Left lung (tissue), 10 donors: ENCODE results near the gene CWC27. TPM values are rescaled to one million over a fixed set of nuclear protein-coding genes. Genes with fewer than 3 reads are reported as not detected.

Experiments
- ATAC-seq: fragments of 200-7000 bp; cut with Tn5 transposase; one replicate; pipeline ENCODE4 v1.9.1; 2020; ENCODE audit warnings: moderate library complexity
- DNase-seq, 4 donors: peaks; one replicate each; pipeline ENCODE4 v3.0.0-alpha.2; 2013 to 2020
- H3K27ac ChIP-seq, 2 donors: fragments of 200-600 bp; sonication (generic) in 1 of 2; one replicate each; pipeline versions ENCODE4 v1.5.0 to v1.8.0; 2020 to 2021
- H3K27me3 ChIP-seq, 2 donors: fragments of 200-600 bp; sonication (generic) in 1 of 2; one replicate each; pipeline versions ENCODE4 v1.5.0 to v1.8.0; 2020 to 2021
- H3K36me3 ChIP-seq, 2 donors: fragments of 200-600 bp; sonication (generic) in 1 of 2; one replicate each; pipeline versions ENCODE4 v1.5.0 to v1.8.0; 2020 to 2021
- H3K4me1 ChIP-seq, 2 donors: fragments of 200-600 bp; one replicate each; pipeline ENCODE4 v1.8.0; 2021
- H3K4me3 ChIP-seq, 2 donors: fragments of 200-600 bp; sonication (generic) in 1 of 2; one replicate each; pipeline versions ENCODE4 v1.5.0 to v1.8.0; 2020 to 2021; ENCODE audit warnings: mild to moderate bottlenecking in 1 of 2
- H3K9me3 ChIP-seq, 2 donors: fragments of 200-600 bp; sonication (generic) in 1 of 2; one replicate each; pipeline versions ENCODE4 v1.5.0 to v1.8.0; 2020 to 2021
- intact Hi-C, 2 donors: fragments of 100-400 bp; cut with DNase I; formaldehyde crosslinking; loops; one replicate each; pipeline versions ENCODE4 v1.11.2 to v1.14.2; 2022
- polyA plus RNA-seq, 6 donors: library from polyadenylated mRNA; unstranded; fragments of 120-200 nt; gene quantifications; one replicate each; pipeline ENCODE4 v1.2.1, GENCODE V29; 2013; ENCODE audit not compliant: insufficient read length in 6 of 6
- total RNA-seq, 2 donors: library from RNA; stranded (reverse); fragmentation: NEBNext Ultra II Directional; extraction: Animal tissue kit (Norgen Biotek cat#: 25700); gene quantifications; one replicate each; pipeline ENCODE4 v1.2.1, GENCODE V29; 2021
- TF ChIP-seq, protein P1 (sequence below), 2 donors: fragments of 200-600 bp; sonication (generic) in 1 of 2; IDR thresholded peaks; one replicate each; pipeline versions ENCODE4 v1.5.0 to v1.8.0; 2021; ENCODE audit warnings: antibody characterized with exemption in 2 of 2
- donor health status: DM: no; HTN: yes; CAD: no.
- donor health status: DM: no; HTN: no; CAD: no.

The CWC27 gene
- total and polyA plus RNA-seq, 8 donors: 14.3 to 45.4 (median 36.3) TPM

DNA sequence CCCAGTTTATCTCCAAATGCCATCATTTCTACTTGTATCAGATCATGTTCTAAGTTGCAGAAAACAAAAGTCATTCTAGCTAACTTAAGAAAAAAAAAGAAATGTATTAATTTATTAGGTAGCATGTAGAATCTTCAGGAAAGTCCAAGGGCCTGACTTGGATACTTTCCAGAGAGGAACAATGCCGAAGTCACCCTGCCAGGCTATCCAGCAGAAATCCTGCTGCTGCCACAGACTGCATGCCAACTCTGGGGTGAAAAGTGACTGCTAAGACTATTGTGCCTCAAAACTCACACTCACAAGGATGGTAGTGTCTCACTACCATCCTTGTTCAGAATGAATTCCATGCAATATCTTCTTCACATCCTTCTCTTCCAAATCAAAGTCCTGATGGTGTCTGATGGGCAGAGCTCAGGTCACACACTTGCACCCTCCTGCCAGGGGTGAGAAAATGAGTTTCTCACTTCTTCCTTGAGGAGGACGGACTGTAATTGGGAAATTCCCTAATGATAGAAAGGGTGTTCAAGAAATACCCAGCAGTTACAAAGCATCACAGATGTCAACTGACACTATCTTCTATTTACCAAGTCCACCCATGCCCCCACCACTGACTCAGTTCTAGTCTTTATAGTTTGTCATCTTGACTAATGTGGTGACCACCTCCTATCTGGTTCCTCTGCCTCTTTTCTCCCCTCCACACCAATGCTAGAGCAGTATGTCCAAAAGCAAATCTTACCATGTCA is 279.4 kb downstream of the CWC27 start:
- no peaks in the 10 kb centered on the region for H3K36me3 ChIP-seq
- DNase-seq (no peak), ATAC-seq (no peak)
- TF ChIP-seq, protein P1, sequence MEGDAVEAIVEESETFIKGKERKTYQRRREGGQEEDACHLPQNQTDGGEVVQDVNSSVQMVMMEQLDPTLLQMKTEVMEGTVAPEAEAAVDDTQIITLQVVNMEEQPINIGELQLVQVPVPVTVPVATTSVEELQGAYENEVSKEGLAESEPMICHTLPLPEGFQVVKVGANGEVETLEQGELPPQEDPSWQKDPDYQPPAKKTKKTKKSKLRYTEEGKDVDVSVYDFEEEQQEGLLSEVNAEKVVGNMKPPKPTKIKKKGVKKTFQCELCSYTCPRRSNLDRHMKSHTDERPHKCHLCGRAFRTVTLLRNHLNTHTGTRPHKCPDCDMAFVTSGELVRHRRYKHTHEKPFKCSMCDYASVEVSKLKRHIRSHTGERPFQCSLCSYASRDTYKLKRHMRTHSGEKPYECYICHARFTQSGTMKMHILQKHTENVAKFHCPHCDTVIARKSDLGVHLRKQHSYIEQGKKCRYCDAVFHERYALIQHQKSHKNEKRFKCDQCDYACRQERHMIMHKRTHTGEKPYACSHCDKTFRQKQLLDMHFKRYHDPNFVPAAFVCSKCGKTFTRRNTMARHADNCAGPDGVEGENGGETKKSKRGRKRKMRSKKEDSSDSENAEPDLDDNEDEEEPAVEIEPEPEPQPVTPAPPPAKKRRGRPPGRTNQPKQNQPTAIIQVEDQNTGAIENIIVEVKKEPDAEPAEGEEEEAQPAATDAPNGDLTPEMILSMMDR (IDR thresholded peaks at IDR 0.05): no peak
- H3K27ac ChIP-seq: no peak overlapping the region
- no peaks in the 10 kb centered on the region for H3K4me1 ChIP-seq
- intact Hi-C loops: no loop called here
- H3K27me3 ChIP-seq: no peaks in the 10 kb centered on the region
- no peak overlapping the region for H3K4me3 ChIP-seq
- H3K9me3 ChIP-seq: no peaks in the 10 kb centered on the region

DNA sequence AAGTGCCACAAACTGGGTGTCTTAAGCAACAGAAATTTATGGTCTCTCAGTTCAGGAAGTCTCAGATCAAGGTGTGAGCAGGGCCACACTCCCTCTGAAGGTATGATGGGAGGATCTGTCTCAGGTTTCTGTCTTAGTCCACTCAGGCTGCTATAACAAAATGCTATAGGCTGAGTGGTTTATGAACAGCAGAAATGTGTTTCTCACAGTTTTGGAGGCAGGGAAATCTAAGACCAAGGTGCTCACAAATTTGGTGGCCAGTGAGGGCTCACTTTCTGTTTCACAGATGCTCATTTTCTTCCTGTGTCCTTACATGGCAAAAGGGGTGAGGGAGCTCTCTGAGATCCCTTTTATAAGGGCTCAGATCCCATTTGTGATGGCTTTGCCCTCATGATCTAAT is 281.4 kb downstream of the CWC27 start:
- ATAC-seq (no peak), DNase-seq (no peak)
- TF ChIP-seq, protein P1 (IDR thresholded peaks at IDR 0.05): no peak
- H3K9me3 ChIP-seq: peaks cover 0 to 3% of the 10 kb centered on the region in 2 donors
- H3K4me3 ChIP-seq: no peak overlapping the region
- intact Hi-C loops: no loop called here
- H3K27me3 ChIP-seq: no peaks in the 10 kb centered on the region
- no peaks in the 10 kb centered on the region for H3K36me3 ChIP-seq
- no peaks in the 10 kb centered on the region for H3K4me1 ChIP-seq
- H3K27ac ChIP-seq: no peak overlapping the region

DNA sequence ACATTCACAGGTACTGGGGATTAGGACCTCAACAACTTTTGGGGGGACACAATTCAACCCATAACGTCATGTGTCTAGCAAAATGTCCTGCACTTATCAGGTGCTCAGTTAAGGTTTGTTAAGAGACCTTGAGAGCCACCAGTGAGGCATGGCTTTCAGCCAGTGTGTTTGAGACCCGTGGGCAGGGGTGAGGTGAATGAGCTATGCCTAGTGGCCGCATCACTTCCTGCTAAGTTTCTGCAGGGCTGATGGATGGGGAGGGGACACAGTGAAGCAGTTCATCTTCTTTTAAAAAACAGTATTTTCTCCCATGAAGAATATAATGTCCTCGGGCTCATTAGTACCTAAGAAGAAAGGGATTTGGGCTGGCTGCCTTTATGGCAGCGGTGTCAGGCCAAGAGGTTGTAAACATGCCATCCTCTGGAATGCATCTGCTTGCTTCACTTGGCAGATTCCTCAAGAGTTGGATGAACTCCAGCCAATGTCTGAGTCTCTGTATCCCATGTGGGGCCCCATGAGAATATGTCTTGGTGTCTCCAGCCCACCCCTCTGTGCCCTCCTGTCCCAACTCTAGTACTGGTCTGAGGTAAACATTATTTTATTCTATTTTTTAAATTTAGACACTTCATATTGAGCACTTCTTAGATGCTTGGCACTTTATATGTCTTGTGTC is 282.2 kb downstream of the CWC27 start:
- intact Hi-C loops: no loop called here
- Histone ChIP-seq H3K4me1 (no peaks in the 10 kb centered on the region), H3K27ac (no peak overlapping the region), H3K36me3 (no peaks in the 10 kb centered on the region), H3K4me3 (no peak overlapping the region), H3K27me3 (no peaks in the 10 kb centered on the region), H3K9me3 (peaks cover 0 to 7% of the 10 kb centered on the region in 2 donors)
- no peak for DNase-seq
- TF ChIP-seq, protein P1 (IDR thresholded peaks at IDR 0.05): no peak
- ATAC-seq: no peak

DNA sequence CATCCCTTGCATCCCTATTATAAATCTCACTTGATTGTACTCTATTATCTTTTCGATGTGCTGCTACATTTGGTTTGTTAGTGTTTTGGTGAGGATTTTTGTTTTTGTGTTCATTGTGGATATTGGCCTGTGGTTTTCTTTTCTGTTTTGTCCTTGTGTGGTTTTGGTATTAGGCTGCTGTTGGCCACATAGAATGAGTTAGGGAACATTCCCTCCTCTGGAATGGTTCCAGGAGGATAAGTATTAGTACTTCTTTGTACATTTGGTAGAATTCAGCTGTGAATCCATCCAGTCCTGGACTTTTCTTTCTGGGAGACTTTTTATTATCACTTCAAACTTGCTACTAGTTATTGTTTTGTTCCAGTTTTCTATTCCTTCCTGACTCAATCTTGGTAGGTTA is 287.2 kb downstream of the CWC27 start:
- ATAC-seq: no peak
- no peak overlapping the region for H3K4me3 ChIP-seq
- TF ChIP-seq, protein P1 (IDR thresholded peaks at IDR 0.05): no peak
- H3K9me3 ChIP-seq: peaks cover 0 to 7% of the 10 kb centered on the region in 2 donors
- DNase-seq: no peak
- no peaks in the 10 kb centered on the region for H3K27me3 ChIP-seq
- no peaks in the 10 kb centered on the region for H3K4me1 ChIP-seq
- intact Hi-C loops: no loop called here
- no peak overlapping the region for H3K27ac ChIP-seq
- H3K36me3 ChIP-seq: no peaks in the 10 kb centered on the region
